HepG2 (cell line): ENCODE results near the gene RBM15B. TPM values are rescaled to one million over a fixed set of nuclear protein-coding genes. Genes with fewer than 3 reads are reported as not detected.

Experiments
- AHR ChIP-seq: IDR thresholded peaks from 2 replicates; pipeline ENCODE4 v1.6.1; 2018; ENCODE audit warnings: missing genetic modification reagents, missing compliant biosample characterization
- CAMTA2 ChIP-seq: sonication (generic); formaldehyde crosslinking; IDR thresholded peaks from 2 replicates; pipeline ENCODE4 v1.4.0; 2020; ENCODE audit warnings: mild to moderate bottlenecking, missing genetic modification reagents, borderline replicate concordance
- CBX2 ChIP-seq, 2 experiments: fragments of 200-600 bp in 1 of 2; sonication (generic); formaldehyde crosslinking in 1 of 2; IDR thresholded peaks; 2 replicates each; pipeline versions ENCODE4 v1.7.0 to v1.8.1; 2018 to 2022; ENCODE audit warnings: low read depth in 2 of 2, low read length in 1 of 2, mild to moderate bottlenecking in 1 of 2, missing genetic modification reagents in 1 of 2
- HOXA9 ChIP-seq: sonication (generic); formaldehyde crosslinking; IDR thresholded peaks from 2 replicates; pipeline ENCODE4 v1.8.1; 2022; ENCODE audit warnings: missing genetic modification reagents, mild to moderate bottlenecking, moderate library complexity, borderline replicate concordance
- MATR3 ChIP-seq: sonication (generic); formaldehyde crosslinking; IDR thresholded peaks from 2 replicates; pipeline ENCODE4 v1.4.0; 2020; ENCODE audit warnings: missing genetic modification reagents
- MTF1 ChIP-seq: sonication (generic); formaldehyde crosslinking; IDR thresholded peaks from 2 replicates; pipeline ENCODE4 v1.5.0; 2020; ENCODE audit warnings: missing genetic modification reagents
- RARA ChIP-seq: IDR thresholded peaks from 2 replicates; pipeline ENCODE4 v1.6.1; 2016; ENCODE audit warnings: missing genetic modification reagents, missing compliant biosample characterization
- RBFOX2 ChIP-seq: fragments of 200-400 bp; formaldehyde crosslinking; IDR thresholded peaks from 2 replicates; pipeline ENCODE4 v1.6.1; 2017; ENCODE audit warnings: low read depth, mild to moderate bottlenecking, low read length
- YEATS4 ChIP-seq: sonication (generic); formaldehyde crosslinking; IDR thresholded peaks from 2 replicates; pipeline ENCODE4 v1.4.0; 2020; ENCODE audit warnings: missing genetic modification reagents, borderline replicate concordance
- ZC3H13 ChIP-seq: sonication (generic); formaldehyde crosslinking; IDR thresholded peaks from 2 replicates; pipeline ENCODE4 v1.8.1; 2023; ENCODE audit warnings: mild to moderate bottlenecking, missing genetic modification reagents, moderate library complexity
- ZFX ChIP-seq: sonication (generic); formaldehyde crosslinking; IDR thresholded peaks from 2 replicates; pipeline ENCODE4 v1.4.0; 2020; ENCODE audit warnings: mild to moderate bottlenecking, low read depth, missing genetic modification reagents, moderate library complexity
- ZFY ChIP-seq: sonication (generic); formaldehyde crosslinking; IDR thresholded peaks from 2 replicates; pipeline ENCODE4 v1.4.0; 2020; ENCODE audit warnings: missing genetic modification reagents
- ZNF343 ChIP-seq: sonication (generic); formaldehyde crosslinking; IDR thresholded peaks from 2 replicates; pipeline ENCODE4 v1.4.0; 2020; ENCODE audit warnings: mild to moderate bottlenecking, missing genetic modification reagents
- ZNF468 ChIP-seq: sonication (generic); formaldehyde crosslinking; IDR thresholded peaks from 2 replicates; pipeline ENCODE4 v1.8.0; 2022; ENCODE audit warnings: mild to moderate bottlenecking, moderate library complexity, missing genetic modification reagents
- ZNF589 ChIP-seq: sonication (generic); formaldehyde crosslinking; conservative IDR thresholded peaks from 2 replicates; pipeline ENCODE4 v1.8.0; 2022; ENCODE audit warnings: mild to moderate bottlenecking, moderate library complexity, missing genetic modification reagents
- ZNF747 ChIP-seq: sonication (generic); formaldehyde crosslinking; IDR thresholded peaks from 2 replicates; pipeline ENCODE4 v1.8.1; 2023; ENCODE audit warnings: missing genetic modification reagents, mild to moderate bottlenecking, borderline replicate concordance
- polyA plus RNA-seq, 8 experiments: library from polyadenylated mRNA; depleted of rRNA in 3 of 8; stranded (reverse) in 7 of 8; unstranded in 1 of 8; fragments of >200 nt; fragmentation: Illumina TruSeq in 4 of 8; extraction: Trizol in 4 of 8; gene quantifications; 2 replicates each; pipeline versions ENCODE4 v1.2.1 to v1.2.3, GENCODE V29; 2011 to 2016; ENCODE audit warnings: low read depth in 4 of 8, missing spikeins in 1 of 8, mixed read lengths in 1 of 8; ENCODE audit not compliant: insufficient read depth in 1 of 8
- total RNA-seq, 5 experiments: library from RNA; depleted of rRNA; stranded (reverse); fragments of >200 nt; fragmentation: Illumina TruSeq; extraction: Trizol; gene quantifications; 2 replicates each; pipeline ENCODE4 v1.2.3, GENCODE V29; 2016; ENCODE audit warnings: low read depth in 1 of 5
- TF ChIP-seq, protein P1 (sequence below): sonication (generic); formaldehyde crosslinking; IDR thresholded peaks from 2 replicates; pipeline ENCODE4 v1.5.1; 2020; ENCODE audit warnings: mild to moderate bottlenecking, missing genetic modification reagents, moderate library complexity
- TF ChIP-seq, protein P2 (sequence below): IDR thresholded peaks from 2 replicates; pipeline ENCODE4 v1.6.1; 2012; ENCODE audit warnings: inconsistent platforms
- TF ChIP-seq, protein P3 (sequence below): sonication (generic); formaldehyde crosslinking; IDR thresholded peaks from 2 replicates; pipeline ENCODE4 v1.5.1; 2020; ENCODE audit warnings: missing genetic modification reagents, mild to moderate bottlenecking, borderline replicate concordance
- TF ChIP-seq, protein P4 (sequence below): sonication (generic); formaldehyde crosslinking; IDR thresholded peaks from 2 replicates; pipeline ENCODE4 v1.4.0; 2020; ENCODE audit warnings: mild to moderate bottlenecking, low read depth, missing genetic modification reagents

The RBM15B gene
- total and polyA plus RNA-seq, 2 of the 13 experiments (the other 11 are each of a cell fraction or from before 2014, with no cell fraction given) = 8.2 to 19.3 TPM

DNA sequence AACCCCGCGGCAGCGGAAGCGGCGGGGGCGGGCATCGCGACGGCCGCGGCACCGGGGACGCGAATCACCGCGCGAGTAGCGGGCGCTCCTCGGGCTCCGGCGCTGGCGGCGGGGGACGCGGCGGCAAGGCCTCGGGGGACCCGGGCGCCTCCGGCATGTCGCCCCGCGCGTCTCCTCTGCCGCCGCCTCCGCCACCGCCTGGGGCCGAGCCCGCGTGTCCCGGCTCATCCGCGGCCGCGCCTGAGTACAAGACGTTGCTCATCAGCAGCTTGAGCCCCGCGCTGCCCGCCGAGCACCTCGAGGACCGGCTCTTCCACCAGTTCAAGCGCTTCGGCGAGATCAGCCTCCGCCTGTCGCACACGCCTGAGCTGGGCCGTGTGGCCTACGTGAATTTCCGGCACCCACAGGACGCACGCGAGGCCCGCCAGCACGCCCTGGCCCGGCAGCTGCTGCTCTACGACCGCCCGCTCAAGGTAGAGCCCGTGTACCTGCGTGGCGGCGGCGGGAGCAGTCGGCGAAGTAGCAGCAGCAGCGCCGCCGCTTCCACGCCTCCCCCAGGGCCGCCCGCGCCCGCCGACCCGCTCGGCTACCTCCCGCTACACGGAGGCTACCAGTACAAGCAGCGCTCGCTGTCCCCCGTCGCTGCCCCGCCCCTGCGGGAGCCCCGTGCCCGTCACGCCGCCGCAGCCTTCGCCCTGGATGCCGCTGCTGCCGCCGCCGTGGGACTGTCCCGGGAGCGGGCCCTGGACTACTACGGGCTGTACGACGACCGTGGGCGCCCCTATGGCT, 675 bp downstream of the RBM15B start (continued):
- TF ChIP-seq ZNF747 (CRISPR knock-in tag) (0 out of 2 replicates have a peak, but pooled peaks have one; percentile 6), ZC3H13 (peak; percentile 40), ZNF468 (CRISPR knock-in tag) (peak; percentile 87), HOXA9 (CRISPR knock-in tag) (no peak; the same call in 1 of the 2 replicates), CAMTA2 (CRISPR knock-in tag) (no peak), ZNF589 (CRISPR knock-in tag) (peak; percentile 65; the same call in 1 of the 2 replicates), YEATS4 (CRISPR knock-in tag) (no peak), RBFOX2 (peak; percentile 8; the same call in 1 of the 2 replicates), MTF1 (CRISPR knock-in tag) (no peak), ZFX (CRISPR knock-in tag) (no peak; the same call in 1 of the 2 replicates), RARA (no peak), ZFY (peak; percentile 47), CBX2 (IDR thresholded peaks at IDR 0.05; ENCODE audit: low read depth, low read length) (no peak), CBX2 (CRISPR knock-in tag; IDR thresholded peaks at IDR 0.05; ENCODE audit: low read depth) (peak; percentile 53; the same call in 1 of the 2 replicates), AHR (peak; percentile 27; the same call in 1 of the 2 replicates), MATR3 (CRISPR knock-in tag) (no peak), ZNF343 (CRISPR knock-in tag) (no peak)
- TF ChIP-seq, protein P1, sequence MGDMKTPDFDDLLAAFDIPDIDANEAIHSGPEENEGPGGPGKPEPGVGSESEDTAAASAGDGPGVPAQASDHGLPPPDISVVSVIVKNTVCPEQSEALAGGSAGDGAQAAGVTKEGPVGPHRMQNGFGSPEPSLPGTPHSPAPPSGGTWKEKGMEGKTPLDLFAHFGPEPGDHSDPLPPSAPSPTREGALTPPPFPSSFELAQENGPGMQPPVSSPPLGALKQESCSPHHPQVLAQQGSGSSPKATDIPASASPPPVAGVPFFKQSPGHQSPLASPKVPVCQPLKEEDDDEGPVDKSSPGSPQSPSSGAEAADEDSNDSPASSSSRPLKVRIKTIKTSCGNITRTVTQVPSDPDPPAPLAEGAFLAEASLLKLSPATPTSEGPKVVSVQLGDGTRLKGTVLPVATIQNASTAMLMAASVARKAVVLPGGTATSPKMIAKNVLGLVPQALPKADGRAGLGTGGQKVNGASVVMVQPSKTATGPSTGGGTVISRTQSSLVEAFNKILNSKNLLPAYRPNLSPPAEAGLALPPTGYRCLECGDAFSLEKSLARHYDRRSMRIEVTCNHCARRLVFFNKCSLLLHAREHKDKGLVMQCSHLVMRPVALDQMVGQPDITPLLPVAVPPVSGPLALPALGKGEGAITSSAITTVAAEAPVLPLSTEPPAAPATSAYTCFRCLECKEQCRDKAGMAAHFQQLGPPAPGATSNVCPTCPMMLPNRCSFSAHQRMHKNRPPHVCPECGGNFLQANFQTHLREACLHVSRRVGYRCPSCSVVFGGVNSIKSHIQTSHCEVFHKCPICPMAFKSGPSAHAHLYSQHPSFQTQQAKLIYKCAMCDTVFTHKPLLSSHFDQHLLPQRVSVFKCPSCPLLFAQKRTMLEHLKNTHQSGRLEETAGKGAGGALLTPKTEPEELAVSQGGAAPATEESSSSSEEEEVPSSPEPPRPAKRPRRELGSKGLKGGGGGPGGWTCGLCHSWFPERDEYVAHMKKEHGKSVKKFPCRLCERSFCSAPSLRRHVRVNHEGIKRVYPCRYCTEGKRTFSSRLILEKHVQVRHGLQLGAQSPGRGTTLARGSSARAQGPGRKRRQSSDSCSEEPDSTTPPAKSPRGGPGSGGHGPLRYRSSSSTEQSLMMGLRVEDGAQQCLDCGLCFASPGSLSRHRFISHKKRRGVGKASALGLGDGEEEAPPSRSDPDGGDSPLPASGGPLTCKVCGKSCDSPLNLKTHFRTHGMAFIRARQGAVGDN (CRISPR knock-in tag) = peak; percentile 2; the same call in 1 of the 2 replicates
- TF ChIP-seq, protein P2, sequence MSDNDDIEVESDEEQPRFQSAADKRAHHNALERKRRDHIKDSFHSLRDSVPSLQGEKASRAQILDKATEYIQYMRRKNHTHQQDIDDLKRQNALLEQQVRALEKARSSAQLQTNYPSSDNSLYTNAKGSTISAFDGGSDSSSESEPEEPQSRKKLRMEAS = peak; percentile 25; the same call in 1 of the 2 replicates
- TF ChIP-seq, protein P3, sequence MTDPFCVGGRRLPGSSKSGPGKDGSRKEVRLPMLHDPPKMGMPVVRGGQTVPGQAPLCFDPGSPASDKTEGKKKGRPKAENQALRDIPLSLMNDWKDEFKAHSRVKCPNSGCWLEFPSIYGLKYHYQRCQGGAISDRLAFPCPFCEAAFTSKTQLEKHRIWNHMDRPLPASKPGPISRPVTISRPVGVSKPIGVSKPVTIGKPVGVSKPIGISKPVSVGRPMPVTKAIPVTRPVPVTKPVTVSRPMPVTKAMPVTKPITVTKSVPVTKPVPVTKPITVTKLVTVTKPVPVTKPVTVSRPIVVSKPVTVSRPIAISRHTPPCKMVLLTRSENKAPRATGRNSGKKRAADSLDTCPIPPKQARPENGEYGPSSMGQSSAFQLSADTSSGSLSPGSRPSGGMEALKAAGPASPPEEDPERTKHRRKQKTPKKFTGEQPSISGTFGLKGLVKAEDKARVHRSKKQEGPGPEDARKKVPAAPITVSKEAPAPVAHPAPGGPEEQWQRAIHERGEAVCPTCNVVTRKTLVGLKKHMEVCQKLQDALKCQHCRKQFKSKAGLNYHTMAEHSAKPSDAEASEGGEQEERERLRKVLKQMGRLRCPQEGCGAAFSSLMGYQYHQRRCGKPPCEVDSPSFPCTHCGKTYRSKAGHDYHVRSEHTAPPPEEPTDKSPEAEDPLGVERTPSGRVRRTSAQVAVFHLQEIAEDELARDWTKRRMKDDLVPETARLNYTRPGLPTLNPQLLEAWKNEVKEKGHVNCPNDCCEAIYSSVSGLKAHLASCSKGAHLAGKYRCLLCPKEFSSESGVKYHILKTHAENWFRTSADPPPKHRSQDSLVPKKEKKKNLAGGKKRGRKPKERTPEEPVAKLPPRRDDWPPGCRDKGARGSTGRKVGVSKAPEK (CRISPR knock-in tag) = no peak
- TF ChIP-seq, protein P4, sequence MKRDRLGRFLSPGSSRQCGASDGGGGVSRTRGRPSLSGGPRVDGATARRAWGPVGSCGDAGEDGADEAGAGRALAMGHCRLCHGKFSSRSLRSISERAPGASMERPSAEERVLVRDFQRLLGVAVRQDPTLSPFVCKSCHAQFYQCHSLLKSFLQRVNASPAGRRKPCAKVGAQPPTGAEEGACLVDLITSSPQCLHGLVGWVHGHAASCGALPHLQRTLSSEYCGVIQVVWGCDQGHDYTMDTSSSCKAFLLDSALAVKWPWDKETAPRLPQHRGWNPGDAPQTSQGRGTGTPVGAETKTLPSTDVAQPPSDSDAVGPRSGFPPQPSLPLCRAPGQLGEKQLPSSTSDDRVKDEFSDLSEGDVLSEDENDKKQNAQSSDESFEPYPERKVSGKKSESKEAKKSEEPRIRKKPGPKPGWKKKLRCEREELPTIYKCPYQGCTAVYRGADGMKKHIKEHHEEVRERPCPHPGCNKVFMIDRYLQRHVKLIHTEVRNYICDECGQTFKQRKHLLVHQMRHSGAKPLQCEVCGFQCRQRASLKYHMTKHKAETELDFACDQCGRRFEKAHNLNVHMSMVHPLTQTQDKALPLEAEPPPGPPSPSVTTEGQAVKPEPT (CRISPR knock-in tag) = no peak
